ENCODE measurements around the gene CAMK2N2.

GRCh38 chr3:184223946-184224345 lies 37.4 kb downstream of the CAMK2N2 start:
- TF ChIP-seq CTCF (IDR thresholded peaks at IDR 0.05; ENCODE audit: low read length) (no peak), EZH2 (IDR thresholded peaks at IDR 0.05; ENCODE audit: borderline replicate concordance, low read length) (no peak)

Data from OCI-LY1 (cell line).